HCT116 (cell line): ENCODE data around the gene PACSIN2. TPM values are rescaled to one million over a fixed set of nuclear protein-coding genes. Genes with fewer than 3 reads are reported as not detected.

Experiments used
- ATAC-seq: fragments of 200-7000 bp; cut with Tn5 transposase; 2 replicates; pipeline ENCODE4 v1.9.1; 2020; ENCODE audit warnings: mild to moderate bottlenecking, moderate library complexity
- BruUV-seq: library from RNA; stranded (reverse); fragments of 400-500 nt; replicated peaks from 2 replicates; lab custom pipeline; 2021; lab: Mats Ljungman, UMichigan
- CTCF ChIA-PET: fragments of 300-600 bp; sonication (Branson Sonifier 250); formaldehyde crosslinking; loops from one replicate; lab custom pipeline; 2021; ENCODE audit warnings: antibody characterized with exemption; lab: Charles Lee
- POLR2A ChIA-PET: fragments of 300-600, 350-600 bp; sonication (Branson Sonifier 250); formaldehyde crosslinking; loops from one replicate; lab custom pipeline; 2021; ENCODE audit warnings: antibody characterized with exemption; lab: Charles Lee
- RAD21 ChIA-PET, 2 experiments: fragments of 300-600 bp; sonication (Branson Sonifier 250); formaldehyde crosslinking; loops; one replicate each; lab custom pipeline; 2023; ENCODE audit warnings: low total read pairs in 2 of 2; ENCODE audit not compliant: uncharacterized antibody in 2 of 2, unreplicated experiment in 2 of 2, low non-redundant PET in 1 of 2; lab: Charles Lee
- DNase-seq: peaks from one replicate; pipeline ENCODE4 v3.0.0-alpha.2; 2010; ENCODE audit warnings: low read depth, low spot score
- H2AFZ ChIP-seq: fragments of 200-600 bp; shearing (Covaris generic), sonication (generic); 2 replicates; pipeline ENCODE4 v1.6.1; 2017; ENCODE audit warnings: low read depth, mixed run types, mixed read lengths, antibody characterized with exemption, low read length; ENCODE audit not compliant: poor library complexity, severe bottlenecking
- H3K27ac ChIP-seq: 2 replicates; pipeline ENCODE4 v1.5.1; 2012; ENCODE audit warnings: low read depth, low read length
- H3K27me3 ChIP-seq: fragments of 200-600 bp; sonication (generic); 2 replicates; pipeline ENCODE4 v1.6.1; 2016; ENCODE audit warnings: mixed run types, low read length, mixed read lengths; ENCODE audit not compliant: insufficient read depth
- H3K36me3 ChIP-seq, 2 experiments: fragments of 200-500 bp in 1 of 2; fragments of 200-600 bp in 1 of 2; sonication (Bioruptor generic) in 1 of 2; sonication (generic) in 1 of 2; 2 replicates each; pipeline versions ENCODE4 v1.5.1 to v1.6.1; 2014 to 2016; ENCODE audit warnings: low read length in 2 of 2, inconsistent platforms in 1 of 2, mixed read lengths in 1 of 2, mixed run types in 1 of 2; ENCODE audit not compliant: insufficient read depth in 2 of 2, control insufficient read depth in 1 of 2
- H3K4me1 ChIP-seq, 2 experiments: fragments of 200-600 bp in 1 of 2; sonication (generic) in 1 of 2; 2 replicates each; pipeline versions ENCODE4 v1.5.1 to v1.6.1; 2012 to 2017; ENCODE audit warnings: low read length in 2 of 2, inconsistent platforms in 1 of 2, mild to moderate bottlenecking in 1 of 2, mixed read lengths in 1 of 2, mixed run types in 1 of 2, moderate library complexity in 1 of 2; ENCODE audit not compliant: insufficient read depth in 2 of 2, control insufficient read depth in 1 of 2
- H3K4me2 ChIP-seq: fragments of 200-600 bp; sonication (generic); 2 replicates; pipeline ENCODE4 v1.6.1; 2017; ENCODE audit warnings: mixed run types, low read length, mixed read lengths
- H3K4me3 ChIP-seq, 2 experiments: fragments of 200-600 bp in 1 of 2; sonication (generic) in 1 of 2; replicated peaks in 1 of 2; 2 replicates each; pipeline ENCODE4 v1.5.1; 2011 to 2016; ENCODE audit warnings: low read length in 2 of 2, control low read depth in 1 of 2, low read depth in 1 of 2, mild to moderate bottlenecking in 1 of 2, mixed read lengths in 1 of 2, mixed run types in 1 of 2
- H3K79me2 ChIP-seq: fragments of 200-600 bp; sonication (generic); 2 replicates; pipeline ENCODE4 v1.6.1; 2017; ENCODE audit warnings: mild to moderate bottlenecking, mixed run types, low read length, moderate library complexity, mixed read lengths; ENCODE audit not compliant: insufficient read depth
- H3K9ac ChIP-seq: fragments of 200-600 bp; sonication (generic); 2 replicates; pipeline ENCODE4 v1.6.1; 2016; ENCODE audit warnings: low read length, mixed read lengths
- H3K9me2 ChIP-seq: fragments of 200-600 bp; sonication (generic), shearing (Covaris generic); 2 replicates; pipeline ENCODE4 v1.6.1; 2017; ENCODE audit warnings: mixed run types, mild to moderate bottlenecking, moderate library complexity; ENCODE audit not compliant: insufficient read depth
- H3K9me3 ChIP-seq, 2 experiments: fragments of 200-500 bp in 1 of 2; fragments of 200-600 bp in 1 of 2; sonication (Bioruptor generic) in 1 of 2; sonication (generic) in 1 of 2; 2 replicates each; pipeline ENCODE4 v1.6.1; 2014 to 2017; ENCODE audit warnings: low read length in 2 of 2, mixed read lengths in 2 of 2, inconsistent platforms in 1 of 2, low read depth in 1 of 2, mild to moderate bottlenecking in 1 of 2, mixed run types in 1 of 2, moderate library complexity in 1 of 2; ENCODE audit not compliant: control insufficient read depth in 1 of 2, insufficient read depth in 1 of 2
- H4K20me1 ChIP-seq: fragments of 200-600 bp; sonication (generic), shearing (Covaris generic); 2 replicates; pipeline ENCODE4 v1.6.1; 2017; ENCODE audit warnings: mixed run types, mild to moderate bottlenecking, moderate library complexity; ENCODE audit not compliant: insufficient read depth
- ATF3 ChIP-seq: IDR thresholded peaks from 2 replicates; pipeline ENCODE4 v1.6.1; 2012
- CBX3 ChIP-seq: IDR thresholded peaks from 2 replicates; pipeline ENCODE4 v1.6.1; 2012; ENCODE audit warnings: low read depth
- CEBPB ChIP-seq: IDR thresholded peaks from 2 replicates; pipeline ENCODE4 v1.6.1; 2012; ENCODE audit warnings: low read depth
- CTCF ChIP-seq, 3 experiments: fragments of 200-600 bp in 1 of 3; sonication (generic) in 1 of 3; IDR thresholded peaks in 2 of 3; conservative IDR thresholded peaks in 1 of 3; 2 replicates each; pipeline ENCODE4 v1.5.1; 2012 to 2017; ENCODE audit warnings: low read depth in 2 of 3, low read length in 2 of 3, antibody characterized with exemption in 1 of 3, borderline replicate concordance in 1 of 3, control low read depth in 1 of 3, mild to moderate bottlenecking in 1 of 3, mixed read lengths in 1 of 3, mixed run types in 1 of 3, moderate library complexity in 1 of 3; ENCODE audit not compliant: insufficient read depth in 1 of 3
- MAX ChIP-seq: IDR thresholded peaks from 2 replicates; pipeline ENCODE4 v1.6.1; 2012
- REST ChIP-seq: IDR thresholded peaks from 2 replicates; pipeline ENCODE4 v1.6.1; 2012; ENCODE audit warnings: low read depth
- SRF ChIP-seq: IDR thresholded peaks from 2 replicates; pipeline ENCODE4 v1.6.1; 2012; ENCODE audit warnings: low read depth
- TCF7L2 ChIP-seq: IDR thresholded peaks from 2 replicates; pipeline ENCODE4 v1.7.0; 2011; ENCODE audit warnings: borderline replicate concordance, inconsistent platforms; ENCODE audit not compliant: insufficient read depth, insufficient read length; ENCODE audit errors: extremely low read depth
- YY1 ChIP-seq: IDR thresholded peaks from 2 replicates; pipeline ENCODE4 v1.6.1; 2011; ENCODE audit warnings: low read length, low read depth, moderate library complexity, mild to moderate bottlenecking; ENCODE audit not compliant: insufficient replicate concordance; ENCODE audit errors: extremely low read depth
- intact Hi-C: fragments of 100-400 bp; cut with micrococcal nuclease; formaldehyde crosslinking; loops from 2 replicates; pipeline ENCODE4 v1.10.0; 2022
- total RNA-seq: library from RNA; stranded (reverse); gene quantifications from one replicate; pipeline ENCODE4 v1.2.1, GENCODE V29; 2021; ENCODE audit not compliant: unreplicated experiment
- TF ChIP-seq, protein P1 (sequence below): IDR thresholded peaks from 2 replicates; pipeline ENCODE4 v1.6.1; 2011; ENCODE audit warnings: mild to moderate bottlenecking, low read length, moderate library complexity; ENCODE audit not compliant: insufficient replicate concordance; ENCODE audit errors: extremely low read depth

PACSIN2 gene
- total RNA-seq, 1 experiment from 2014 or later = 48.2 TPM

DNA sequence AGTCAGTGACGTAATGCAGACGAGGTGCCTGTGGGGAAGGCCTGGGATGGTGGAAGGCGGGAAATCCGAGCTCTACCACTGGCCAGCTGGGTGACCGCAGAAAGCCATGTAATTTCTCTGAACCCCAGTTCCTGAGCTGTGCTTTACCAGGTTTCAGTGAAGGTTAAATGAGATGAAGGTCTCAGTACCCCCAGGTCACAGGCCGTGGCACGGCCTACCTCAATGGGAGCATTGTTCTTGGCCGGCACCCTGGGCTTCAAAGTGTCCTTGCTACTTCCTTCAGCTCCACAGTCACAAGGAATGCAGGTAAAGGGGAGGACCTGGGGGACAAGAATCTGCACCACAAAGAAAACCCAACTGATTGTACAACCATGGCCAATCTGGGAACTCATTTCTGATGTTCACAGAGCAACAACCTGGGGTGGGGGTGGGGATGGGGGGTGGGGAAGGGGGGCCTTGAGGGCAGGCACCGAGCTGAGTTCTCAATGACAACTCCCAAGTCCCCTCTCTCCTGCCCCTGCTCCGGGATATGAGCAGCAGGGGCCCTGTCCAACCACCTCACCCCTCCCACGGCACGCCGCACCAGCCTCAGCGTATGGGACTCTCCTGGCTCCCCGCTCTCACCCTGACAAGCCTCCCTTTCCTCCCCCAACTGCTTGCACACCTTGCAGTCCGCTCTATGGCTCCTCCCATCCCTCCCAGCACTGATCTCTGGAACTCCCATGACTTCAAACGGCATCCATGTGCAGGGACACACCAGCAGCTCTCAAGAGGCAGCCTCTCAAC, 98.8 kb downstream of the PACSIN2 start (continued):
- TF ChIP-seq CTCF (IDR thresholded peaks at IDR 0.05 in 2 of 3, conservative IDR thresholded peaks at IDR 0.05 in 1 of 3; ENCODE audit: borderline replicate concordance in 1 of 3, insufficient read depth in 1 of 3, low read depth in 2 of 3, low read length in 2 of 3) = no peak
- TF ChIP-seq MAX = no peak
- TF ChIP-seq TCF7L2 = no peak
- TF ChIP-seq CBX3 = no peak
- TF ChIP-seq CEBPB = no peak

GRCh38 chr22:42914511-42915076, 100.4 kb downstream of the PACSIN2 start:
- H3K27ac ChIP-seq = no peak overlapping the region
- BruUV-seq = no TSS peak
- no peaks in the 10 kb centered on the region; a peak in 2 of 4 replicates for H3K36me3 ChIP-seq
- H3K79me2 ChIP-seq = peaks cover 34% of the 10 kb centered on the region
- H3K4me3 ChIP-seq = no peak overlapping the region
- ChIA-PET POLR2A (no interaction called here), RAD21 (no interaction called here), CTCF (no interaction called here)
- no peaks in the 10 kb centered on the region for H3K9me3 ChIP-seq
- no peaks in the 10 kb centered on the region for H3K27me3 ChIP-seq
- H3K9me2 ChIP-seq = no peaks in the 10 kb centered on the region
- no peak overlapping the region for H3K9ac ChIP-seq
- no peak overlapping the region for H2AFZ ChIP-seq
- DNase-seq (no peak), ATAC-seq (no peak)
- no peaks in the 10 kb centered on the region for H4K20me1 ChIP-seq
- TF ChIP-seq CBX3 = no peak
- TF ChIP-seq REST = no peak
- TF ChIP-seq MAX = no peak
- no peak for TF ChIP-seq YY1
- no peak for TF ChIP-seq SRF
- TF ChIP-seq ATF3 = no peak
- TF ChIP-seq, protein P1, sequence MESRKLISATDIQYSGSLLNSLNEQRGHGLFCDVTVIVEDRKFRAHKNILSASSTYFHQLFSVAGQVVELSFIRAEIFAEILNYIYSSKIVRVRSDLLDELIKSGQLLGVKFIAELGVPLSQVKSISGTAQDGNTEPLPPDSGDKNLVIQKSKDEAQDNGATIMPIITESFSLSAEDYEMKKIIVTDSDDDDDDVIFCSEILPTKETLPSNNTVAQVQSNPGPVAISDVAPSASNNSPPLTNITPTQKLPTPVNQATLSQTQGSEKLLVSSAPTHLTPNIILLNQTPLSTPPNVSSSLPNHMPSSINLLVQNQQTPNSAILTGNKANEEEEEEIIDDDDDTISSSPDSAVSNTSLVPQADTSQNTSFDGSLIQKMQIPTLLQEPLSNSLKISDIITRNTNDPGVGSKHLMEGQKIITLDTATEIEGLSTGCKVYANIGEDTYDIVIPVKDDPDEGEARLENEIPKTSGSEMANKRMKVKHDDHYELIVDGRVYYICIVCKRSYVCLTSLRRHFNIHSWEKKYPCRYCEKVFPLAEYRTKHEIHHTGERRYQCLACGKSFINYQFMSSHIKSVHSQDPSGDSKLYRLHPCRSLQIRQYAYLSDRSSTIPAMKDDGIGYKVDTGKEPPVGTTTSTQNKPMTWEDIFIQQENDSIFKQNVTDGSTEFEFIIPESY = no peak
- intact Hi-C loops = no loop called here
- H3K4me1 ChIP-seq = peaks cover 15 to 24% of the 10 kb centered on the region in 2 experiments
- H3K4me2 ChIP-seq = no peak overlapping the region
